Psoas muscle (tissue), 8 donors: ENCODE measurements around the gene PAX5. TPM values are rescaled to one million over a fixed set of nuclear protein-coding genes. Genes with fewer than 3 reads are reported as not detected.
A peak's percentile ranks its signal among the peaks of the same experiment; 100 is the strongest.

Source experiments
- ATAC-seq, 4 donors: fragments of 200-7000 bp; cut with Tn5 transposase; one replicate each; pipeline ENCODE4 v1.9.1; 2020; ENCODE audit warnings: moderate library complexity in 3 of 4, mild to moderate bottlenecking in 2 of 4
- DNase-seq, 2 donors: peaks; one replicate each; pipeline ENCODE4 v3.0.0-alpha.2; 2020
- H3K27ac ChIP-seq: fragments of 200-600 bp; one replicate; pipeline ENCODE4 v1.8.0; 2022
- H3K27me3 ChIP-seq, 3 donors: fragments of 200-600 bp in 1 of 3; one replicate each; pipeline versions ENCODE4 v1.6.1 to v1.8.0; 2013 to 2022; ENCODE audit warnings: low read length in 2 of 3, mild to moderate bottlenecking in 2 of 3, moderate library complexity in 1 of 3; ENCODE audit not compliant: insufficient read depth in 3 of 3
- H3K36me3 ChIP-seq, 2 donors: fragments of 200-600 bp in 1 of 2; one replicate each; pipeline versions ENCODE4 v1.6.1 to v1.8.0; 2013 to 2022; ENCODE audit warnings: low read depth in 1 of 2, mild to moderate bottlenecking in 1 of 2, moderate library complexity in 1 of 2; ENCODE audit not compliant: insufficient read depth in 1 of 2
- H3K4me1 ChIP-seq: fragments of 200-600 bp; one replicate; pipeline ENCODE4 v1.8.0; 2022
- H3K4me3 ChIP-seq: fragments of 200-600 bp; one replicate; pipeline ENCODE4 v1.8.0; 2022; ENCODE audit warnings: mild to moderate bottlenecking
- H3K9me3 ChIP-seq: fragments of 200-600 bp; one replicate; pipeline ENCODE4 v1.8.0; 2022
- WGBS, 3 donors: extraction: QIAGEN DNeasy Blood & Tissue Kit; methylation state at CpG; one replicate each; pipeline versions ENCODE4 v1.1.6 to v1.1.7; 2013; 5-methylcytosine and 5-hydroxymethylcytosine counted together
- intact Hi-C, 2 donors: fragments of 100-400 bp; cut with DNase I; formaldehyde crosslinking; loops; one replicate each; pipeline versions ENCODE4 v1.11.0 to v1.14.2; 2022
- polyA plus RNA-seq, 3 donors: library from polyadenylated mRNA; stranded (reverse); fragments of 200-250 nt; gene quantifications; one replicate each; pipeline ENCODE4 v1.2.3, GENCODE V29; 2013
- total RNA-seq, 4 donors: library from RNA; stranded (reverse); fragmentation: NEBNext Ultra II Directional in 2 of 4; extraction: Animal tissue kit (Norgen Biotek cat#: 25700) in 2 of 4; gene quantifications; one replicate each; pipeline versions ENCODE4 v1.2.1 to v1.2.4, GENCODE V29; 2021 to 2023
- TF ChIP-seq, protein P1 (sequence below): fragments of 200-600 bp; IDR thresholded peaks from one replicate; pipeline ENCODE4 v1.8.0; 2022; ENCODE audit warnings: antibody characterized with exemption
- donor health status: healthy with polysubstance abuse.
- donor health status: DM: no; HTN: no; CAD: no; lungs with moderate emphysema.
- donor health status: Bipolar disorder and iron deficiency.
- donor health status: healthy.
- donor health status: DM: yes; HTN: yes; CAD: no.
- donor health status: DM: no; HTN: no; CAD: no.
- donor health status: DM: no; HTN: no; CAD: no.
- donor health status: DM: yes; HTN: yes; CAD: no.

The PAX5 gene
- total and polyA plus RNA-seq, 7 donors: under 0.01 to 0.50 (median 0.06) TPM; not detected in 3

DNA sequence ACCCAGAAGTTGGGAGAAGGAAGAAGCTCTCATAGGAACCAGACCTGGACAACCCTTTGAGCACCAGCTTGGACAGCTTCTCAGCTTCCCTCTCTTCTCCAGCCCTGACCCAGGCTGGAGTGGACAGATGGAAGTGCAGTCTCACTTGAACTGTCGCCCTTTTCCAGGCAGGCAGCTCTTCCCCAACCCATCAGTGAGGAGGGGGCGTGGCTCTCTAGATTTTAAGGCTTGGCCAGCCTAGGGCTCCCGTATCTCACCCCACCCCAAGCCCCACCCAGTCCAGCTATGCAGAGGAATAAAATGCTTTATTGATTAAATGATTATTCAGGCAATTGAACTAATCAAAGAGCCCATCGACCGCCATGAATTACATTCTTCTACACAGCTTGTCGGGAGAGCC lies 2.2 kb downstream of the PAX5 start:
- no peak overlapping the region for H3K27ac ChIP-seq
- intact Hi-C loops: no loop called here
- no peak overlapping the region for H3K4me3 ChIP-seq
- peaks cover 0 to 98% (median 68%) of the 10 kb centered on the region in 3 donors for H3K27me3 ChIP-seq
- TF ChIP-seq, protein P1, sequence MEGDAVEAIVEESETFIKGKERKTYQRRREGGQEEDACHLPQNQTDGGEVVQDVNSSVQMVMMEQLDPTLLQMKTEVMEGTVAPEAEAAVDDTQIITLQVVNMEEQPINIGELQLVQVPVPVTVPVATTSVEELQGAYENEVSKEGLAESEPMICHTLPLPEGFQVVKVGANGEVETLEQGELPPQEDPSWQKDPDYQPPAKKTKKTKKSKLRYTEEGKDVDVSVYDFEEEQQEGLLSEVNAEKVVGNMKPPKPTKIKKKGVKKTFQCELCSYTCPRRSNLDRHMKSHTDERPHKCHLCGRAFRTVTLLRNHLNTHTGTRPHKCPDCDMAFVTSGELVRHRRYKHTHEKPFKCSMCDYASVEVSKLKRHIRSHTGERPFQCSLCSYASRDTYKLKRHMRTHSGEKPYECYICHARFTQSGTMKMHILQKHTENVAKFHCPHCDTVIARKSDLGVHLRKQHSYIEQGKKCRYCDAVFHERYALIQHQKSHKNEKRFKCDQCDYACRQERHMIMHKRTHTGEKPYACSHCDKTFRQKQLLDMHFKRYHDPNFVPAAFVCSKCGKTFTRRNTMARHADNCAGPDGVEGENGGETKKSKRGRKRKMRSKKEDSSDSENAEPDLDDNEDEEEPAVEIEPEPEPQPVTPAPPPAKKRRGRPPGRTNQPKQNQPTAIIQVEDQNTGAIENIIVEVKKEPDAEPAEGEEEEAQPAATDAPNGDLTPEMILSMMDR: no peak
- no peaks in the 10 kb centered on the region for H3K36me3 ChIP-seq
- ATAC-seq (no peak), DNase-seq (no peak)
- H3K4me1 ChIP-seq: peaks cover 26% of the 10 kb centered on the region
- no peaks in the 10 kb centered on the region for H3K9me3 ChIP-seq
- 9 to 20% (median 15%) methylated on average over 6 of the region's 6 CpGs for WGBS, 3 donors

DNA sequence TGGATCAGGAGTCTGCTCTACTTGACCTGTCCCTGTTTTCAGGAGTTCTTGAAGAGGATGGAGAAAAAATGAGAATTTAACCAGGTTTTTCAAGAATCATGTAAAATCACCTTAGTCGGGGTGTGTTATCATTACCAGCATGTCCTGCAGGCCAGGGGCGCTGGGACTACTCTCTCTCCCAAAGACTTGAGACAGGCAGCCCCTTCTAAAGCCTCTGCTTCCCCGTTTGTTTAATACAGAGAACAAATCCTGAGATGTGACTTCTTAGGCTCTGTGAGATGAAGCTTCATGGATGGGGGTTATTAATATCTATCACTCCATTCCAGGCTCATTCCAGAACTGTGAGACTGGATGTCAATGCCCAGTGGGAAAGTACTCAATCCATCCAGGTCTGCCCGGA lies 3.0 kb downstream of the PAX5 start:
- 24 to 29% (median 28%) methylated on average over 4 of the region's 4 CpGs for WGBS, 3 donors
- peaks cover 0 to 98% (median 67%) of the 10 kb centered on the region in 3 donors for H3K27me3 ChIP-seq
- H3K27ac ChIP-seq: no peak overlapping the region
- no peaks in the 10 kb centered on the region for H3K9me3 ChIP-seq
- DNase-seq (no peak), ATAC-seq (no peak)
- no peaks in the 10 kb centered on the region for H3K36me3 ChIP-seq
- intact Hi-C loops: no loop called here
- H3K4me3 ChIP-seq: no peak overlapping the region
- peaks cover 31% of the 10 kb centered on the region for H3K4me1 ChIP-seq
- TF ChIP-seq, protein P1: no peak

DNA sequence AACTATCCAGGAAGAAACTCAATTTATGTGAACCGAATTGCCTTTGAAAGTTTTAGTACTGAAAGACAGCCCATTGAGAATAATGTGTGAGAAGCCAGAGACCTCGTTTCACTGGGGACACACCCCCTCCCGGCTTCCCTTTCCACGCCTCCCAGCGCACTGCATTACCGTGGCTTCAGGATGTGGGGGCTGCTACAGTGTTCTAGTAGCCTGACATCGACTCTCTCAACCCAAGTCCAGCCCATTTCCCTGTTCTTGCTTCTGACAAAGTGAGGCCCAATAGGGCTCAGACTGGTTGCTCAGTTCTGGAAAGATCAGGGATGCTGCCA lies 3.5 kb downstream of the PAX5 start:
- no peak overlapping the region for H3K4me3 ChIP-seq
- peaks cover 0 to 98% (median 69%) of the 10 kb centered on the region in 3 donors for H3K27me3 ChIP-seq
- no peaks in the 10 kb centered on the region for H3K36me3 ChIP-seq
- WGBS, 3 donors: 1 to 11% (median 7%) methylated on average over 7 of the region's 7 CpGs
- H3K27ac ChIP-seq: no peak overlapping the region
- intact Hi-C loops: no loop called here
- no peak for ATAC-seq
- TF ChIP-seq, protein P1: no peak
- H3K9me3 ChIP-seq: no peaks in the 10 kb centered on the region
- no peak for DNase-seq
- peaks cover 34% of the 10 kb centered on the region for H3K4me1 ChIP-seq

DNA sequence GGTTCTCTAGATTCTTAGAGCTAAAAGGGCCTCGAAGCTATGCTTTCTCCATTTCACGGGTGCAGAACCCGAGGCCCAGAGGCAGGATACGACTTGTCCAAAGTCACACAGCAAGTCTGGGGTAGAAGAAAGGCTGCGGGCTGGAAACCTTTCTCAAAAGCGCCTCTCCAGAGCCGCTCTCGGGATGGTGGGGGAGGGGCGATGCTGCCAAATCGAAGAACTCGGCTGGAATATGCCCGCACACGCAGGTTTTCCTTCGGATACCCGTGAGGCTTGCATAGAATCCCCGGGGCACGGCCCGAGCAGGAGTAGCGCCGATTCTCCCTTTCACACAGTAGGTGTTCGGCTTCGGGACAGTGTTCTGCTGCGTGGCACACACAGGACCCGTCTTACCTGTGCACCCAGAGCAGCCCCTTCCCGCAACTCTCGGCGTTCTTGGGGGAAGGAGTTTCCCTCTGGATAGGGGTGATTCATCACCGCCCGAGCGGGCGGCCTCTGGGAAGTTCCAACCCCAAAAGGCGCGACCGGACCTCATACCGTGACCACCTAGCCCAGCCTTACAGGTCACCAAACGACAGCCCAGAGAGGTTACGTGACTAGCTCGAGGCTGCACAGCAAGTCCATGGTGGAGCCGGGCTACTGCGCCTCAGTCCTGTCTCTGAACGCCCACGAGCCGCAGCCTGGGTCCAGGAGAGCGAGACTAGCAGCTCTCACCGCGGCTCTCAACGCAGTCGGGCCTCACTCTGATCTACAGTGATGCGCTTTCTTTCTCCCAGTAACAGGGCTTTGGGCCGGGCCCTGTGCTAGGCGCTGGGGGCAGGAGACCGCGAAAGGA lies 4.1 kb downstream of the PAX5 start:
- Histone ChIP-seq H3K36me3 (no peaks in the 10 kb centered on the region), H3K27ac (no peak overlapping the region), H3K27me3 (peaks cover 0 to 98% (median 68%) of the 10 kb centered on the region in 3 donors), H3K9me3 (no peaks in the 10 kb centered on the region), H3K4me1 (peaks cover 35% of the 10 kb centered on the region), H3K4me3 (peak overlapping the region; percentile 7)
- ATAC-seq (no peak), DNase-seq (peak in 1 of 2 donors; percentile 49)
- TF ChIP-seq, protein P1: no peak
- 3 to 4% (median 4%) methylated on average over 53 of the region's 53 CpGs for WGBS, 3 donors
- intact Hi-C loops: no loop called here
